ENCODE measurements around the gene SEZ6L2. TPM values are rescaled to one million over a fixed set of nuclear protein-coding genes. Genes with fewer than 3 reads are reported as not detected.

The SEZ6L2 gene
- total RNA-seq, 4 donors from 2014 or later, result 0.52 to 19.4 (median 4.6) TPM; not detected in 1

DNA sequence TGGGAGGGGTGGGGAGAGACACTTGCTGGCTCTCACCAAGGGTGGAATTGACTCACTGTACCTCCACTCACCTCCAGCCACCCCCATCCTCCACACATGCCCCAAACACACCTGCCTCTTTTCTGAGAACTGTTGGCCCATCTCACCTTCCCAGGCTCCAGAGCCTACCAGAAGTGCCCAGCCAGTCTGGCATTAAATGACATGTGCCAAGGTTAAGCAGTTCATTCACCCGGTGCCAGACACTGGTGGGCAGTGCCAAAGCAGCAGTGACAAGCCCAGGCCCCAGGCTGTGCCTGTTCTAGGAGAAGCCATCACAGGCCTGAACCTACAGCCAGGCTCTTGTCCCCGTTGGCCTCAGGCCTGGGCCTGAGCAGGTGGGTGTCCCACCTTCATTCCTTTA is 67.9 kb downstream of the SEZ6L2 start:
- no peak for DNase-seq
- no peaks in the 10 kb centered on the region for H3K36me3 ChIP-seq

DNA sequence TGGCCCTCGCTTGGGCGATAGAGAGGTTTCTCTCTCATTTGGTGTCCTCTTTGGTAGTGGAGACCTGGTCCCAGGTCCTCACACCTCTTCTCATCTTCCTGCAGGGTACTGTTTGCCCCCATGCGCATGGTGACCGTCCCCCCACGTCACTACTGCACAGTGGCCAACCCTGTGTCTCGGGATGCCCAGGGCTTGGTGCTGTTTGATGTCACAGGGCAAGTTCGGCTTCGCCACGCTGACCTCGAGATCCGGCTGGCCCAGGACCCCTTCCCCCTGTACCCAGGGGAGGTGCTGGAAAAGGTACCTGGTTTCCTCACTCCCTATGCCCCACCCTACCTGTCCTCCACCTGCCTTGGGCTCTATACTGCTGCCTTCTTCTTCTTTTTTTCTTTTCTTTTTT is 68.6 kb downstream of the SEZ6L2 start:
- peaks cover 0 to 5% of the 10 kb centered on the region in 2 donors for H3K4me1 ChIP-seq
- H3K27me3 ChIP-seq, result no peaks in the 10 kb centered on the region
- H3K4me3 ChIP-seq, result no peak overlapping the region
- H3K9me3 ChIP-seq, result no peaks in the 10 kb centered on the region
- no peaks in the 10 kb centered on the region for H3K36me3 ChIP-seq
- no peak overlapping the region for H3K27ac ChIP-seq
- DNase-seq, result no peak
- intact Hi-C loops (cut with DNase I; ENCODE audit: low total_unique reads), result no loop called here
- TF ChIP-seq, protein P1, sequence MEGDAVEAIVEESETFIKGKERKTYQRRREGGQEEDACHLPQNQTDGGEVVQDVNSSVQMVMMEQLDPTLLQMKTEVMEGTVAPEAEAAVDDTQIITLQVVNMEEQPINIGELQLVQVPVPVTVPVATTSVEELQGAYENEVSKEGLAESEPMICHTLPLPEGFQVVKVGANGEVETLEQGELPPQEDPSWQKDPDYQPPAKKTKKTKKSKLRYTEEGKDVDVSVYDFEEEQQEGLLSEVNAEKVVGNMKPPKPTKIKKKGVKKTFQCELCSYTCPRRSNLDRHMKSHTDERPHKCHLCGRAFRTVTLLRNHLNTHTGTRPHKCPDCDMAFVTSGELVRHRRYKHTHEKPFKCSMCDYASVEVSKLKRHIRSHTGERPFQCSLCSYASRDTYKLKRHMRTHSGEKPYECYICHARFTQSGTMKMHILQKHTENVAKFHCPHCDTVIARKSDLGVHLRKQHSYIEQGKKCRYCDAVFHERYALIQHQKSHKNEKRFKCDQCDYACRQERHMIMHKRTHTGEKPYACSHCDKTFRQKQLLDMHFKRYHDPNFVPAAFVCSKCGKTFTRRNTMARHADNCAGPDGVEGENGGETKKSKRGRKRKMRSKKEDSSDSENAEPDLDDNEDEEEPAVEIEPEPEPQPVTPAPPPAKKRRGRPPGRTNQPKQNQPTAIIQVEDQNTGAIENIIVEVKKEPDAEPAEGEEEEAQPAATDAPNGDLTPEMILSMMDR (IDR thresholded peaks at IDR 0.05), result no peak
- no peak for TF ChIP-seq POLR2A (IDR thresholded peaks at IDR 0.05)

More for the DNA sequence above, 67.9 kb downstream of the SEZ6L2 start:
- intact Hi-C loops (cut with DNase I; ENCODE audit: low total_unique reads), result no loop called here
- H3K9me3 ChIP-seq, result no peaks in the 10 kb centered on the region
- H3K4me1 ChIP-seq, result no peaks in the 10 kb centered on the region
- TF ChIP-seq POLR2A (IDR thresholded peaks at IDR 0.05), result no peak
- TF ChIP-seq, protein P1 (IDR thresholded peaks at IDR 0.05), result no peak
- no peaks in the 10 kb centered on the region for H3K27me3 ChIP-seq
- no peak overlapping the region for H3K27ac ChIP-seq
- no peak overlapping the region for H3K4me3 ChIP-seq

DNA sequence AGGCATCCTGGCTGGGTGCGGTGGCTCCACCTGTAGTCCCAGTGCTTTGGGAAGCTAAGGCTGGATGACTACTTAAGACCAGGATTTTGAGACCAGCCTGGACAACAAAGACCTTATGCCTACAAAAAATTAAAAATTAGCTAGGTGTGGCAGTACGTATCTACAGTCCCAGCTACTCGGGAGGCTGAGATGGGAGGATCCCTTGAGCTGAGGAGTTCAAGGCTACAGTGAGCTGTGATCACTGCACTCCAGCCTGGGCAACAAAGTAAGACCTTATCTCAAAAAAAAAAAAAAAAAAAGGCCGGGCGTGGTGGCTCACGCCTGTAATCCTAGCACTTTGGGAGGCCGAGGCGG is 73.0 kb downstream of the SEZ6L2 start:
- no peak for TF ChIP-seq POLR2A (IDR thresholded peaks at IDR 0.05)
- TF ChIP-seq, protein P1 (IDR thresholded peaks at IDR 0.05), result no peak
- H3K9me3 ChIP-seq, result no peaks in the 10 kb centered on the region
- no peak for DNase-seq
- peaks cover 7 to 21% of the 10 kb centered on the region in 2 donors for H3K4me1 ChIP-seq
- H3K36me3 ChIP-seq, result no peaks in the 10 kb centered on the region
- no peak overlapping the region for H3K4me3 ChIP-seq
- intact Hi-C loops (cut with DNase I; ENCODE audit: low total_unique reads), result no loop called here
- H3K27ac ChIP-seq, result peak overlapping the region; percentile 79 to 91
- no peaks in the 10 kb centered on the region for H3K27me3 ChIP-seq

DNA sequence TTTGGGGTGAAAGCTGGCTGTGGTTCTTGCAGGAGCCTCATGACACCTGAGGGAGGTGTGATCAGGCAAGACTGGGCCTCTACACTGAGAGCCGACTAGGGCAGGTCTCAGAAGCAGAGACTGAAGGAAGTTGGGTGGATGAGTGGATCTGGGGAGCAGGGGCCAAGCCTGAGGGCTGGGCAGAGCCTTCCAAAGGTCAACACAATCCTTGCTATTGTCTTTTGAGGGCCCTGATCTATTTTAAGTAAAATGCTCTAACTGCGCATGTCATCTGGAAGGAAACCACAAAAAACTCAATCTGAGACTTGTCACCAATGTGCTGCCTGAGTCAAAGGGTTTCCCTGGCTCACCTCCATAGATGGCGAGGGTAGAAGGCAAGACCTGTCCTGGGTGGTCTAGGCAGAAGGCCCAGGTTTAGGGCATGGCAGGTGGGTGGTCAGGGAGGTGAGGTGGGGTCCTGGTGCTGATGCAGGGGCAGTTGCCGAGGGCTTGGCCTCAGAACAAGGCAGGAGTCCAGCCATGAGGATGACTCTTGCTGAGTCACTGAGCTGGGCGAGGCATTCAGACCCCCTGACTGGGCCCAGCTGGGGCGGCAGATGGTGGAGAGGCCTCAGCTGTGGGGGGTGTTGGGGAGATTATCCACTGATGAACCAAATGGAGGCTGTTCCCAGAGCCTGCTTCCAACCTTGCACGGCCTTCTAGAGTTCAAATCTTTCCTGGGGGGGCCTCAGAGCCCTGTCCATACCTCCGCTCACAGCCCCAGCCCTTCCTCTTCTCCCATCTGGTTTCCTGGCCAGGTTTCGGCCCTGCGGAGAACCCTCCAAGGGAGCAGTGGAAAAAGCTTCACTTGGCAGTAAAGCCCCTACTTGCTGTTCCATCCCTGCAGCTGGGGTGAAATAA is 74.0 kb downstream of the SEZ6L2 start:
- TF ChIP-seq POLR2A (IDR thresholded peaks at IDR 0.05), result no peak
- TF ChIP-seq, protein P1 (IDR thresholded peaks at IDR 0.05), result no peak
- intact Hi-C loops (cut with DNase I; ENCODE audit: low total_unique reads), result no loop called here
- H3K4me1 ChIP-seq, result peaks cover 7 to 21% of the 10 kb centered on the region in 2 donors

DNA sequence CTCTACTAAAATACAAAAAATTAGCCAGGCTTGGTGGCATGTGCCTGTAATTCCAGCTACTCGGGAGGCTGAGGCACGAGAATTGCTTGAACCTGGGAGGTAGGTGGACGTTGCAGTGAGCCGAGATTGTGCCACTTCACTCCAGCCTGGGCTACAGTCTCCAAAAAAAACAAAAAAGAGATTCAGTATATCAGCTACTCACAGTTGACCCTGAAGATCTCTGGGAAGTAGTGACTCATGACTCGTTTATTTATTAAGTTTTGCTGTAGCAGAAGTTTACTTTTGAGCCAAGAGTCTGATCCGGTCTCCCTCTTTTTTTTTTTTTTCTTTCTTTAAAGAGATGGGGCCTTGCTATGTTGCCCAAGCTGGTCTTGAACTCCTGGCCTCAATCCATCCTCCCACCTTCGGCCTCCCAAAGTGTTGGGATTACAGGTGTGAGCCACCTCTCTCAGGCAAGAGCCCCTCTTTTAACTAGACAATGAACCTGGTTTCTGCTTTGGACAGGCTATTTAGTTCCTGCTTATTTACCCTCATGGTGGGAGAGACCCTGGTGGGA is 74.7 kb downstream of the SEZ6L2 start:
- H3K4me3 ChIP-seq, result peak overlapping the region in 1 of 2 donors; percentile 1
- peak overlapping the region; percentile 79 to 91 for H3K27ac ChIP-seq
- H3K27me3 ChIP-seq, result no peaks in the 10 kb centered on the region
- H3K9me3 ChIP-seq, result no peaks in the 10 kb centered on the region
- intact Hi-C loops (cut with DNase I; ENCODE audit: low total_unique reads), result no loop called here
- no peak for DNase-seq
- H3K4me1 ChIP-seq, result peaks cover 7 to 21% of the 10 kb centered on the region in 2 donors
- TF ChIP-seq POLR2A (IDR thresholded peaks at IDR 0.05), result no peak
- TF ChIP-seq, protein P1 (IDR thresholded peaks at IDR 0.05), result no peak
- H3K36me3 ChIP-seq, result no peaks in the 10 kb centered on the region

More for the DNA sequence above, 74.0 kb downstream of the SEZ6L2 start:
- Histone ChIP-seq H3K27me3 (no peaks in the 10 kb centered on the region), H3K36me3 (no peaks in the 10 kb centered on the region), H3K4me3 (peak overlapping the region in 1 of 2 donors; percentile 1), H3K9me3 (no peaks in the 10 kb centered on the region), H3K27ac (peak overlapping the region; percentile 79 to 91)
- DNase-seq, result peak; percentile 74 to 79
